WERI-Rb-1 (cell line): ENCODE measurements around the gene ATAD2B.
A peak's percentile ranks its signal among the peaks of the same experiment; 100 is the strongest.
"Not testable (repeated sequence)": the region's sequence is repeated elsewhere in the genome, so short reads cannot be mapped to it uniquely, and the experiment has no call there.

Experiments
- DNase-seq: peaks from one replicate; pipeline ENCODE4 v3.0.0-alpha.2; 2020
- H3K27ac ChIP-seq: fragments of 250-450 bp; sonication (Bioruptor Pico); 2 replicates; pipeline ENCODE4 v1.5.1; 2020; ENCODE audit warnings: mild to moderate bottlenecking, moderate library complexity
- H3K27me3 ChIP-seq: fragments of 250-450 bp; sonication (Bioruptor Pico); 2 replicates; pipeline ENCODE4 v1.5.1; 2021; ENCODE audit warnings: mild to moderate bottlenecking, low read depth, moderate library complexity; ENCODE audit not compliant: insufficient read depth, severe bottlenecking
- H3K36me3 ChIP-seq: fragments of 250-450 bp; sonication (Bioruptor Pico); 2 replicates; pipeline ENCODE4 v1.5.1; 2020; ENCODE audit warnings: mild to moderate bottlenecking, moderate library complexity
- H3K4me3 ChIP-seq: 2 replicates; pipeline ENCODE4 v1.5.1; 2011; ENCODE audit warnings: low read depth, mild to moderate bottlenecking, control low read depth, low read length
- H3K9me3 ChIP-seq: fragments of 250-450 bp; sonication (Bioruptor Pico); 2 replicates; pipeline ENCODE4 v1.5.1; 2021; ENCODE audit warnings: mild to moderate bottlenecking, moderate library complexity; ENCODE audit not compliant: severe bottlenecking
- CTCF ChIP-seq: IDR thresholded peaks from 2 replicates; pipeline ENCODE4 v1.5.1; 2011; ENCODE audit warnings: low read depth, mild to moderate bottlenecking, control low read depth, inconsistent platforms, low read length

Gene ATAD2B

GRCh38 chr2:23926750-23927571, at the start of gene ATAD2B:
TSS of gene ATAD2B (minus strand) at chr2:23927123. CDS start at chr2:23926770, 353 bp downstream.
- Histone ChIP-seq H3K36me3 (peaks cover 22% of the 10 kb centered on the region), H3K27me3 (no peaks in the 10 kb centered on the region), H3K9me3 (no peaks in the 10 kb centered on the region), H3K27ac (peak within 1 kb of the TSS; percentile 98), H3K4me3 (peak within 1 kb of the TSS; percentile 82)
- peak; percentile 95 for DNase-seq
- TF ChIP-seq CTCF = peak; percentile 97

GRCh38 chr2:23967846-23968245, 40.9 kb upstream of the ATAD2B start:
- DNase-seq = no peak
- Histone ChIP-seq H3K9me3 (no peaks in the 10 kb centered on the region), H3K36me3 (peaks cover 42% of the 10 kb centered on the region), H3K27me3 (no peaks in the 10 kb centered on the region), H3K4me3 (no peak overlapping the region), H3K27ac (no peak overlapping the region)
- no peak for TF ChIP-seq CTCF

GRCh38 chr2:23954325-23955014, 27.5 kb upstream of the ATAD2B start:
- no peak overlapping the region for H3K4me3 ChIP-seq
- H3K27ac ChIP-seq = no peak overlapping the region
- H3K36me3 ChIP-seq = peaks cover 14% of the 10 kb centered on the region
- H3K9me3 ChIP-seq = no peaks in the 10 kb centered on the region
- TF ChIP-seq CTCF = no peak
- no peak for DNase-seq
- no peaks in the 10 kb centered on the region for H3K27me3 ChIP-seq

GRCh38 chr2:23953625-23954024, 26.7 kb upstream of the ATAD2B start:
- Histone ChIP-seq H3K27ac (no peak overlapping the region), H3K27me3 (no peaks in the 10 kb centered on the region), H3K36me3 (peaks cover 6% of the 10 kb centered on the region), H3K4me3 (no peak overlapping the region), H3K9me3 (no peaks in the 10 kb centered on the region)
- no peak for DNase-seq
- TF ChIP-seq CTCF = no peak

GRCh38 chr2:23952558-23952957, 25.6 kb upstream of the ATAD2B start:
- H3K4me3 ChIP-seq, H3K27me3 ChIP-seq, H3K36me3 ChIP-seq, H3K27ac ChIP-seq, DNase-seq, H3K9me3 ChIP-seq: not testable (repeated sequence)

GRCh38 chr2:23947350-23947749, 20.4 kb upstream of the ATAD2B start:
- no peak for TF ChIP-seq CTCF
- no peak for DNase-seq
- H3K36me3 ChIP-seq = peaks cover 11% of the 10 kb centered on the region
- H3K4me3 ChIP-seq = no peak overlapping the region
- no peaks in the 10 kb centered on the region for H3K27me3 ChIP-seq
- no peaks in the 10 kb centered on the region for H3K9me3 ChIP-seq
- H3K27ac ChIP-seq = no peak overlapping the region
